OCI-LY1 (cell line): ENCODE data around the gene CDC42EP4.

ENCODE experiments used
- H2AFZ ChIP-seq: fragments of 200-600 bp; sonication (generic), shearing (Covaris generic); 2 replicates; pipeline ENCODE4 v1.6.0; 2014; ENCODE audit warnings: antibody characterized with exemption, mild to moderate bottlenecking, low read length
- H3F3A ChIP-seq: fragments of 200-600 bp; sonication (generic), shearing (Covaris generic); 2 replicates; pipeline ENCODE4 v1.6.0; 2014; ENCODE audit warnings: mild to moderate bottlenecking, antibody characterized with exemption, low read length, moderate library complexity; ENCODE audit not compliant: insufficient read depth
- H3K27ac ChIP-seq: fragments of 200-600 bp; sonication (generic); 2 replicates; pipeline ENCODE4 v1.5.1; 2014; ENCODE audit warnings: low read length, mixed run types, mild to moderate bottlenecking, low read depth; ENCODE audit not compliant: poor library complexity, severe bottlenecking
- H3K27me3 ChIP-seq: fragments of 200-600 bp; sonication (generic); 2 replicates; pipeline ENCODE4 v1.6.0; 2014; ENCODE audit warnings: antibody characterized with exemption, mild to moderate bottlenecking, low read length, moderate library complexity; ENCODE audit not compliant: insufficient read depth
- H3K36me3 ChIP-seq: fragments of 200-600 bp; sonication (generic); 2 replicates; pipeline ENCODE4 v1.6.1; 2014; ENCODE audit warnings: mild to moderate bottlenecking, antibody characterized with exemption, low read length, moderate library complexity, mixed read lengths; ENCODE audit not compliant: insufficient read depth
- H3K4me1 ChIP-seq: fragments of 200-600 bp; sonication (generic); 2 replicates; pipeline ENCODE4 v1.5.1; 2014; ENCODE audit warnings: mild to moderate bottlenecking, low read length, moderate library complexity; ENCODE audit not compliant: insufficient read depth, severe bottlenecking
- H3K4me2 ChIP-seq: fragments of 200-600 bp; sonication (generic), shearing (Covaris generic); 2 replicates; pipeline ENCODE4 v1.6.1; 2014; ENCODE audit warnings: low read length
- H3K4me3 ChIP-seq: fragments of 200-600 bp; sonication (generic); 2 replicates; pipeline ENCODE4 v1.5.1; 2014; ENCODE audit warnings: low read length, low read depth, mild to moderate bottlenecking, mixed read lengths; ENCODE audit not compliant: poor library complexity, severe bottlenecking
- H3K79me2 ChIP-seq: fragments of 200-600 bp; shearing (Covaris generic); 2 replicates; pipeline ENCODE4 v1.6.1; 2016; ENCODE audit warnings: mixed run types, low read length, mixed read lengths; ENCODE audit not compliant: insufficient read depth
- H3K9ac ChIP-seq: fragments of 200-600 bp; sonication (generic), shearing (Covaris generic); 2 replicates; pipeline ENCODE4 v1.6.1; 2014; ENCODE audit warnings: mild to moderate bottlenecking, low read length, mixed read lengths
- H3K9me2 ChIP-seq: fragments of 200-600 bp; sonication (generic), shearing (Covaris generic); 2 replicates; pipeline ENCODE4 v1.6.1; 2014; ENCODE audit warnings: low read depth, mild to moderate bottlenecking, low read length, mixed read lengths
- H3K9me3 ChIP-seq: fragments of 200-600 bp; shearing (Covaris generic); 2 replicates; pipeline ENCODE4 v1.6.1; 2014; ENCODE audit warnings: low read length, mixed read lengths
- H4K20me1 ChIP-seq: fragments of 200-600 bp; sonication (generic), shearing (Covaris generic); 2 replicates; pipeline ENCODE4 v1.6.0; 2016; ENCODE audit warnings: mild to moderate bottlenecking, low read length; ENCODE audit not compliant: insufficient read depth
- EZH2 ChIP-seq: fragments of 200-600 bp; sonication (generic), shearing (Covaris generic); IDR thresholded peaks from 2 replicates; pipeline ENCODE4 v1.8.0; 2017; ENCODE audit warnings: borderline replicate concordance, mixed run types, mild to moderate bottlenecking, antibody characterized with exemption, low read length, moderate library complexity, mixed read lengths
- TF ChIP-seq, protein P1 (sequence below): fragments of 200-600 bp; sonication (generic), shearing (Covaris generic); IDR thresholded peaks from 2 replicates; pipeline ENCODE4 v1.5.1; 2017; ENCODE audit warnings: mild to moderate bottlenecking, antibody characterized with exemption, low read length, moderate library complexity, mixed read lengths

CDC42EP4 gene

GRCh38 chr17:73318427-73318813 lies 6.6 kb upstream of the CDC42EP4 start:
- Histone ChIP-seq H3K36me3 (no peaks in the 10 kb centered on the region), H3K9me2 (no peaks in the 10 kb centered on the region), H3K4me3 (no peak overlapping the region), H3K79me2 (no peaks in the 10 kb centered on the region), H4K20me1 (no peaks in the 10 kb centered on the region), H2AFZ (no peak overlapping the region), H3K27ac (no peak overlapping the region), H3K9ac (no peak overlapping the region), H3K27me3 (no peaks in the 10 kb centered on the region), H3F3A (no peaks in the 10 kb centered on the region), H3K4me1 (no peaks in the 10 kb centered on the region), H3K9me3 (no peaks in the 10 kb centered on the region), H3K4me2 (no peak overlapping the region)
- TF ChIP-seq, protein P1, sequence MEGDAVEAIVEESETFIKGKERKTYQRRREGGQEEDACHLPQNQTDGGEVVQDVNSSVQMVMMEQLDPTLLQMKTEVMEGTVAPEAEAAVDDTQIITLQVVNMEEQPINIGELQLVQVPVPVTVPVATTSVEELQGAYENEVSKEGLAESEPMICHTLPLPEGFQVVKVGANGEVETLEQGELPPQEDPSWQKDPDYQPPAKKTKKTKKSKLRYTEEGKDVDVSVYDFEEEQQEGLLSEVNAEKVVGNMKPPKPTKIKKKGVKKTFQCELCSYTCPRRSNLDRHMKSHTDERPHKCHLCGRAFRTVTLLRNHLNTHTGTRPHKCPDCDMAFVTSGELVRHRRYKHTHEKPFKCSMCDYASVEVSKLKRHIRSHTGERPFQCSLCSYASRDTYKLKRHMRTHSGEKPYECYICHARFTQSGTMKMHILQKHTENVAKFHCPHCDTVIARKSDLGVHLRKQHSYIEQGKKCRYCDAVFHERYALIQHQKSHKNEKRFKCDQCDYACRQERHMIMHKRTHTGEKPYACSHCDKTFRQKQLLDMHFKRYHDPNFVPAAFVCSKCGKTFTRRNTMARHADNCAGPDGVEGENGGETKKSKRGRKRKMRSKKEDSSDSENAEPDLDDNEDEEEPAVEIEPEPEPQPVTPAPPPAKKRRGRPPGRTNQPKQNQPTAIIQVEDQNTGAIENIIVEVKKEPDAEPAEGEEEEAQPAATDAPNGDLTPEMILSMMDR = no peak
- no peak for TF ChIP-seq EZH2

DNA sequence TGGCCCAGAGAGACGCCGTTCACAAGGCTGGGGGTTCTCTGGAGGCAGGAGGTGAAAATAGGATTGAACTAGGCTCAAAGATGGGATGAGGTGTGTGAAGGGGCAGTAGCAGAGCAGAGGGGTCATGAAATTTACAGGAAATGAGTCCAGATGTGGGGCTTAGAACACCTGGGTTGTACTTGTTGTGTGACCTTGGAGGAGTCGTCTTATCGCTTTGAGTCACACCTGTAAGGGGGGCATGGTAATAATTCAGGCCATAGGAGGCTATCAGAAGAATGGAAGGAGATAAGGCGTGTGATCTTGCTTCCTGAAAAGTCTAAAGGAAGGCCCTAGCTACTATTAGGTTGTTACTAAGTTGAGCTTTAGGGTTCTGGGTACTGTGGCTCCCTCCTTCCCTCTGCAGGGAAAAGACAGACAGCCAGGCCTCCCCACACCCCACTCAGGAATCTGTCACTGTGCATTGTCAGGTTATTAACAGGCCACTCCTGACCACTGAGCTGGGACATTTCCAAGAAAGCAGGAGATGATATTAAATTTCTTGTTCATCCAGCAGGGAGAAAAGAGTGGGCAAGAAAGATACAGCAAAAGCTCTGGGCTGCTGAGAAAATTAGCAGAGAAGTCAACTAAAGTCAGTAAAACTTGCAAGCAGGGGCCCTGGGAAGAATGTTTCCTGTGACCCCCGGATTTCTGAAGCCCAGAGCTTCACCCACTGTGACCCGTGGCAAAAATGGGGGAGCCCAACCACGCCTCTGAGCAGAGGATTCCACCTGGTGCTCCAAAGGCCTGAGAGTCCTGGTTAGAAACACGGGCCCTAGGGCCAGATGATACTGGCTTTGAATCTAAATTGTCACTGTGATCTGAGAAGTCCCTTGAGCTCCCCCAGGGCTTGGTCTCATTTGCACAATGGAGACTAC lies 6.0 kb upstream of the CDC42EP4 start:
- Histone ChIP-seq H3K79me2 (no peaks in the 10 kb centered on the region), H3K4me3 (no peak overlapping the region), H3K9ac (no peak overlapping the region), H3K27me3 (no peaks in the 10 kb centered on the region), H4K20me1 (no peaks in the 10 kb centered on the region), H3K27ac (no peak overlapping the region), H3K36me3 (no peaks in the 10 kb centered on the region), H3K9me2 (no peaks in the 10 kb centered on the region), H2AFZ (no peak overlapping the region), H3K4me1 (no peaks in the 10 kb centered on the region), H3K9me3 (no peaks in the 10 kb centered on the region), H3F3A (no peaks in the 10 kb centered on the region), H3K4me2 (no peak overlapping the region)
- TF ChIP-seq EZH2 = no peak
- TF ChIP-seq, protein P1 = no peak

GRCh38 chr17:73316919-73317505 lies 5.2 kb upstream of the CDC42EP4 start:
- H3K9ac ChIP-seq = no peak overlapping the region
- TF ChIP-seq, protein P1 = no peak
- TF ChIP-seq EZH2 = no peak
- H3K4me3 ChIP-seq = no peak overlapping the region

More at GRCh38 chr17:73316919-73317505, 5.2 kb upstream of the CDC42EP4 start:
- Histone ChIP-seq H3K27ac (no peak overlapping the region), H3K9me2 (no peaks in the 10 kb centered on the region), H2AFZ (no peak overlapping the region), H3K27me3 (no peaks in the 10 kb centered on the region), H3K4me2 (no peak overlapping the region), H3F3A (no peaks in the 10 kb centered on the region), H3K79me2 (no peaks in the 10 kb centered on the region), H4K20me1 (no peaks in the 10 kb centered on the region), H3K9me3 (no peaks in the 10 kb centered on the region), H3K36me3 (no peaks in the 10 kb centered on the region), H3K4me1 (no peaks in the 10 kb centered on the region)
